Measurements from ENCODE around the gene EFEMP2.

Gene EFEMP2

GRCh38 chr11:65918211-65919140, 45.9 kb upstream of the EFEMP2 start, which contains the start of gene C11orf68:
Gene C11orf68 (minus strand): TSS chr11:65919062. CDS start chr11:65919031, 31 bp downstream.
- peak within 1 kb of the TSS; percentile 88 for H3K4me3 ChIP-seq
- TF ChIP-seq, protein P1, sequence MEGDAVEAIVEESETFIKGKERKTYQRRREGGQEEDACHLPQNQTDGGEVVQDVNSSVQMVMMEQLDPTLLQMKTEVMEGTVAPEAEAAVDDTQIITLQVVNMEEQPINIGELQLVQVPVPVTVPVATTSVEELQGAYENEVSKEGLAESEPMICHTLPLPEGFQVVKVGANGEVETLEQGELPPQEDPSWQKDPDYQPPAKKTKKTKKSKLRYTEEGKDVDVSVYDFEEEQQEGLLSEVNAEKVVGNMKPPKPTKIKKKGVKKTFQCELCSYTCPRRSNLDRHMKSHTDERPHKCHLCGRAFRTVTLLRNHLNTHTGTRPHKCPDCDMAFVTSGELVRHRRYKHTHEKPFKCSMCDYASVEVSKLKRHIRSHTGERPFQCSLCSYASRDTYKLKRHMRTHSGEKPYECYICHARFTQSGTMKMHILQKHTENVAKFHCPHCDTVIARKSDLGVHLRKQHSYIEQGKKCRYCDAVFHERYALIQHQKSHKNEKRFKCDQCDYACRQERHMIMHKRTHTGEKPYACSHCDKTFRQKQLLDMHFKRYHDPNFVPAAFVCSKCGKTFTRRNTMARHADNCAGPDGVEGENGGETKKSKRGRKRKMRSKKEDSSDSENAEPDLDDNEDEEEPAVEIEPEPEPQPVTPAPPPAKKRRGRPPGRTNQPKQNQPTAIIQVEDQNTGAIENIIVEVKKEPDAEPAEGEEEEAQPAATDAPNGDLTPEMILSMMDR (IDR thresholded peaks at IDR 0.05): no peak
- DNase-seq (ENCODE audit: low spot score): no peak
- H3K27ac ChIP-seq: peak within 1 kb of the TSS; percentile 96 to 98

DNA sequence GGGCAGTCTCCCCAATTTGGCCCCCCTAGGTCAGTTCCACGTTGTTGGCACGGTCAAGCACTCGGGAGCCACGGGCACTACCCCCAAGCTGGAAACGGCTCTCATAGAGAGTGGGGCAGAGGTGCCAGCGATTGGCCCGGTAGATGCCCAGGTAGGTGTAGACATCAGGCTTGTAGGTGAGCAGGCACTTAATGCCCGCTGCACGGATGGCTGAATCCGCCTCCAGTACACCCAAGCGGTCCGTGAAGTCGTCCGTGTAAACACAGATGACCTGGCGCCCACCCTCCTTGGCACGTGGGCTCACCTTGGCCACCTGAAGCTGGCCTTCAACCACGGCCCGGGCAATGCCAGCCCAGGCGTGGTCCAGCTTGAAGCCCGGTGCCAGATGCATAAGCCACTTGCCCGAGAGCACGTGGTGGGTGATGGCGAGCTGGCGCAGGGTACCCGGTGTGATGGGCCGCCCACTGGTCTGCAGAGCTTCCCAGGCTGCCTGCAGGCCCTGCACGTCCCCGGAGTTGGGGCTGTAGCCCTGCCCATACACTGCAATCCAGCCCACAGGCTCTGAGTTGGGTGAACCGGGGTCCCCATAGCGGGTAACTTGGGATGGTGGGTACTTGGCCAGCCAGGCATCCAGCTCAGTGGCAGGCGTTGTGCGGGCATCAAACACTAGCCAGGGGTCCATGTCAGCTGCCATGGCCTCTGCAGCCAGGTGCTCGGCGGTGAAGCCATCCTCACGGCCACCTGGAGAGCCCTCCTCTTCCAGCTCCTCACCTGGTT, 45.0 kb upstream of the EFEMP2 start:
- TF ChIP-seq, protein P1 (IDR thresholded peaks at IDR 0.05): no peak
- no peak for DNase-seq (ENCODE audit: low spot score)
- Histone ChIP-seq H3K27ac (peak overlapping the region; percentile 96 to 98), H3K4me3 (peak overlapping the region; percentile 82)

- TF ChIP-seq, protein P1 (IDR thresholded peaks at IDR 0.05): no peak
- peak overlapping the region; percentile 82 for H3K4me3 ChIP-seq
- DNase-seq (ENCODE audit: low spot score): no peak
- peak overlapping the region; percentile 96 to 98 for H3K27ac ChIP-seq
These were observed 44.5 kb upstream of the EFEMP2 start for GRCh38 chr11:65917077-65917433.

GRCh38 chr11:65916391-65916790, 43.8 kb upstream of the EFEMP2 start:
- no peak for DNase-seq (ENCODE audit: low spot score)
- TF ChIP-seq, protein P1 (IDR thresholded peaks at IDR 0.05): no peak
- Histone ChIP-seq H3K27ac (peak overlapping the region; percentile 96 to 98), H3K4me3 (peak overlapping the region; percentile 82)

DNA sequence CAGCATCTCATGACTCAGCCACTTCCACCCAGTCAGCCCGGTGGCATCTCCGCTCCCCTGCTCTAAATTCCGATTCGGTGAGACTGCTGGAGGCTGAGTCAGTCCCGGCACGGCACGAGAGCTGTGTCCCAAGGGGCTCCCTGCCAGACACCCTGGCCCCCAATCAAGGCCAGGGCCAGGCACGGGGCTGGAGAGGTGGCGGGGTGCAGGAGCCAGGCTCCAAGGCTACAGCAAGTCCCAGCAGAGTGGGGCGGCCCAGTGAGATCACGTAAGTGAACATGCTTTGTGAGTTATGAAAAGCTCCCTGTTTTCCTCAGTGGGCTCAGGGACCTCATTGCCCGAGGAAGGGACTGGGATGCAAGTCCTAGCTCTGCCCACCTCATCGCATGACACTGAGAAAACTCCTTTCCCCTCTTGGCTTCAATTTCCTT, 43.2 kb upstream of the EFEMP2 start:
- TF ChIP-seq, protein P1 (IDR thresholded peaks at IDR 0.05): no peak
- DNase-seq (ENCODE audit: low spot score): peak; percentile 96
- H3K4me3 ChIP-seq: peak overlapping the region; percentile 82

GRCh38 chr11:65915101-65915820, 42.7 kb upstream of the EFEMP2 start:
- peak overlapping the region; percentile 82 for H3K4me3 ChIP-seq
- H3K27ac ChIP-seq: peak overlapping the region; percentile 96 to 98

More for the DNA sequence above, 43.2 kb upstream of the EFEMP2 start:
- H3K27ac ChIP-seq: peak overlapping the region; percentile 96 to 98

More at GRCh38 chr11:65915101-65915820, 42.7 kb upstream of the EFEMP2 start:
- no peak for DNase-seq (ENCODE audit: low spot score)
- TF ChIP-seq, protein P1 (IDR thresholded peaks at IDR 0.05): no peak

Measured in coronary artery (tissue), 2 donors.